Liver (tissue), 3 donors: ENCODE results near the gene CPT1A.

Source experiments
- ATF3 ChIP-seq: IDR thresholded peaks from 2 replicates; pipeline ENCODE4 v1.6.1; 2016; ENCODE audit warnings: antibody characterized with exemption
- CTCF ChIP-seq: fragments of 150-350 bp; IDR thresholded peaks from 2 replicates; pipeline ENCODE4 v1.5.1; 2017; ENCODE audit warnings: improper control_type of control experiment, low read depth, low read length; ENCODE audit not compliant: missing input control
- FOXA1 ChIP-seq: IDR thresholded peaks from 2 replicates; pipeline ENCODE4 v1.6.1; 2016; ENCODE audit warnings: antibody characterized with exemption
- FOXA2 ChIP-seq: IDR thresholded peaks from 2 replicates; pipeline ENCODE4 v1.6.1; 2016; ENCODE audit warnings: antibody characterized with exemption
- GABPA ChIP-seq, 2 donors: IDR thresholded peaks in 1 of 2; conservative IDR thresholded peaks in 1 of 2; 2 replicates each; pipeline ENCODE4 v1.6.1; 2016; ENCODE audit warnings: antibody characterized with exemption in 2 of 2, mild to moderate bottlenecking in 1 of 2, moderate library complexity in 1 of 2
- HNF4G ChIP-seq: IDR thresholded peaks from 2 replicates; pipeline ENCODE4 v1.6.1; 2016; ENCODE audit warnings: antibody characterized with exemption
- JUND ChIP-seq, 2 donors: IDR thresholded peaks; 2 replicates each; pipeline ENCODE4 v1.6.1; 2016; ENCODE audit warnings: antibody characterized with exemption in 2 of 2
- MAX ChIP-seq: IDR thresholded peaks from 2 replicates; pipeline ENCODE4 v1.6.1; 2016; ENCODE audit warnings: antibody characterized with exemption
- RAD21 ChIP-seq, 2 donors: IDR thresholded peaks; 2 replicates each; pipeline ENCODE4 v1.6.1; 2016; ENCODE audit warnings: antibody characterized with exemption in 2 of 2, mild to moderate bottlenecking in 2 of 2
- REST ChIP-seq: IDR thresholded peaks from 2 replicates; pipeline ENCODE4 v1.6.1; 2016; ENCODE audit warnings: antibody characterized with exemption, mild to moderate bottlenecking
- RXRA ChIP-seq, 2 donors: IDR thresholded peaks; 2 replicates each; pipeline ENCODE4 v1.6.1; 2017 to 2018; ENCODE audit warnings: antibody characterized with exemption in 2 of 2, mild to moderate bottlenecking in 1 of 2
- TAF1 ChIP-seq: conservative IDR thresholded peaks from 2 replicates; pipeline ENCODE4 v1.6.1; 2016; ENCODE audit warnings: antibody characterized with exemption, mild to moderate bottlenecking
- YY1 ChIP-seq: IDR thresholded peaks from 2 replicates; pipeline ENCODE4 v1.6.1; 2016; ENCODE audit warnings: antibody characterized with exemption, mild to moderate bottlenecking
- ZBTB33 ChIP-seq: IDR thresholded peaks from 2 replicates; pipeline ENCODE4 v1.6.1; 2016; ENCODE audit warnings: antibody characterized with exemption
- donor health status: healthy.
- donor health status: healthy.

- TF ChIP-seq FOXA1 (no peak), ATF3 (no peak), CTCF (no peak), RXRA (IDR thresholded peaks at IDR 0.05) (no peak), RAD21 (IDR thresholded peaks at IDR 0.05) (no peak), GABPA (IDR thresholded peaks at IDR 0.05 in 1 of 2, conservative IDR thresholded peaks at IDR 0.05 in 1 of 2) (no peak), ZBTB33 (no peak), FOXA2 (no peak), HNF4G (no peak), MAX (no peak), TAF1 (no peak), YY1 (no peak), REST (no peak), JUND (IDR thresholded peaks at IDR 0.05) (no peak)
Observed at GRCh38 chr11:68753300-68753699, 88.4 kb downstream of the CPT1A start.
